Measurements from ENCODE around the gene MPV17.

DNA sequence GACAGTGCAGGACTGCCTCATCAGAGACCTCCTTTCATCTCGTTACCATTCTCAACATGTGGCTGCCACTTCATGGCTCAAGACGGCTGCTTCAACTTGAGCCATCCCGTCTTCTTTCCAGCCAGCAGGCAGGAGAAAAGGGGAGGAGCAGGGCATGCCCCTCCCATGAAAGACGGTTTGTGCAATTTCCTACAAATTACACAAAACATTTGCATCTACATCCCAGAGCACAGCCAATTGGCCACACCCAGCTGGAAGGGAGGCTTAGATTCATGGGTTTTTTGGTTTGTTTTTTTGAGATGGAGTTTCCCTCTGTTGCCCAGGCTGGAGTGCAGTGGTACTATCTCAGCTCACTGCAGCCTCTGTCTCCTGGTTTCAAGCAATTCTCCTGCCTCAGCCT, 26.4 kb downstream of the MPV17 start:
- TF ChIP-seq, protein P1, sequence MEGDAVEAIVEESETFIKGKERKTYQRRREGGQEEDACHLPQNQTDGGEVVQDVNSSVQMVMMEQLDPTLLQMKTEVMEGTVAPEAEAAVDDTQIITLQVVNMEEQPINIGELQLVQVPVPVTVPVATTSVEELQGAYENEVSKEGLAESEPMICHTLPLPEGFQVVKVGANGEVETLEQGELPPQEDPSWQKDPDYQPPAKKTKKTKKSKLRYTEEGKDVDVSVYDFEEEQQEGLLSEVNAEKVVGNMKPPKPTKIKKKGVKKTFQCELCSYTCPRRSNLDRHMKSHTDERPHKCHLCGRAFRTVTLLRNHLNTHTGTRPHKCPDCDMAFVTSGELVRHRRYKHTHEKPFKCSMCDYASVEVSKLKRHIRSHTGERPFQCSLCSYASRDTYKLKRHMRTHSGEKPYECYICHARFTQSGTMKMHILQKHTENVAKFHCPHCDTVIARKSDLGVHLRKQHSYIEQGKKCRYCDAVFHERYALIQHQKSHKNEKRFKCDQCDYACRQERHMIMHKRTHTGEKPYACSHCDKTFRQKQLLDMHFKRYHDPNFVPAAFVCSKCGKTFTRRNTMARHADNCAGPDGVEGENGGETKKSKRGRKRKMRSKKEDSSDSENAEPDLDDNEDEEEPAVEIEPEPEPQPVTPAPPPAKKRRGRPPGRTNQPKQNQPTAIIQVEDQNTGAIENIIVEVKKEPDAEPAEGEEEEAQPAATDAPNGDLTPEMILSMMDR (IDR thresholded peaks at IDR 0.05), result no peak
- no peak for TF ChIP-seq EZH2 (IDR thresholded peaks at IDR 0.05; ENCODE audit: borderline replicate concordance, insufficient read depth, low read depth, low read length, poor library complexity, severe bottlenecking)

Data from B cell (primary cell).